HG03457 (cell line): ENCODE results near the gene CELSR1.
"Not testable (repeated sequence)": the region's sequence is repeated elsewhere in the genome, so short reads cannot be mapped to it uniquely, and the experiment has no call there.

Source experiments
- ATAC-seq: cut with Tn5 transposase; IDR thresholded peaks from one replicate; pipeline ENCODE4 v1.9.1; 2021; ENCODE audit warnings: moderate number of reproducible peaks; ENCODE audit not compliant: unreplicated experiment

CELSR1 gene

GRCh38 chr22:46336119-46337078, 201.0 kb downstream of the CELSR1 start:
- no peak for ATAC-seq

GRCh38 chr22:46335201-46336118, 202.0 kb downstream of the CELSR1 start, which contains the start of gene TRMU:
Gene TRMU (plus strand): TSS chr22:46335714. CDS start chr22:46335765, 51 bp downstream.
- ATAC-seq, result peak; percentile 68

- ATAC-seq, result no peak
Measured at GRCh38 chr22:46331496-46331895, 205.9 kb downstream of the CELSR1 start.

GRCh38 chr22:46330426-46330825, 207.0 kb downstream of the CELSR1 start:
- ATAC-seq, result no peak

- ATAC-seq, result no peak
Measured at GRCh38 chr22:46329616-46330015, 207.8 kb downstream of the CELSR1 start.

GRCh38 chr22:46328797-46329196, 208.6 kb downstream of the CELSR1 start:
- ATAC-seq, result no peak

GRCh38 chr22:46327691-46328465, 209.5 kb downstream of the CELSR1 start:
- ATAC-seq, result no peak

GRCh38 chr22:46326066-46326680, 211.2 kb downstream of the CELSR1 start:
- ATAC-seq, result no peak

GRCh38 chr22:46323162-46323561, 214.3 kb downstream of the CELSR1 start:
- ATAC-seq, result no peak

- no peak for ATAC-seq
Measured at GRCh38 chr22:46322711-46323110, 214.7 kb downstream of the CELSR1 start.

- ATAC-seq, result no peak
Measured at GRCh38 chr22:46320716-46321386, 216.6 kb downstream of the CELSR1 start.

GRCh38 chr22:46320166-46320710, 217.2 kb downstream of the CELSR1 start:
- ATAC-seq, result no peak

- ATAC-seq, result no peak
Measured at GRCh38 chr22:46319319-46319718, 218.1 kb downstream of the CELSR1 start.

GRCh38 chr22:46318576-46318975, 218.8 kb downstream of the CELSR1 start:
- ATAC-seq, result no peak

- no peak for ATAC-seq
Measured at GRCh38 chr22:46317646-46318045, 219.8 kb downstream of the CELSR1 start.

- ATAC-seq, result no peak
Measured at GRCh38 chr22:46315976-46316375, 221.4 kb downstream of the CELSR1 start.

- not testable (repeated sequence) for ATAC-seq
Measured at GRCh38 chr22:46312848-46313247, 224.6 kb downstream of the CELSR1 start.

GRCh38 chr22:46312056-46312455, 225.4 kb downstream of the CELSR1 start:
- no peak for ATAC-seq
